ENCODE results near the gene SMYD3.
"Not testable (repeated sequence)": the region's sequence is repeated elsewhere in the genome, so short reads cannot be mapped to it uniquely, and the experiment has no call there.

The SMYD3 gene

DNA sequence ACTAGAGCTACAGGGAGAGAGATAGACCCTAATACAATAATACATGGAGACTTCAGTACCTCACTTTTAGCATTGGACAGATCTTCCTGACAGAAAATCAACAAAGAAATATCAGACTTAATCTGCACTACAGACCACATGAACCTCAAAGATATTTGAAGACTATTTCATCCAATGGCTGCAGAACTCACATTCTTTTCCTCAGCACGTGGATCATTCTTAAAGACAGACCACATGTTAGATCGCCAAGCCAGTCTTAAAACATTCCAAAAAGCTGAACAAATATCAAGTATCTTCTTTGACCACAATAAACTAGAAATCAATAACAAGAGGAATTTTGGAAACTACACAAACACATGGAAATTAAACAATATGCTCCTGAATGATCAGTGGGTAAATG, 776.3 kb downstream of the SMYD3 start:
- DNase-seq (ENCODE audit: low read depth, low spot score): no peak

DNA sequence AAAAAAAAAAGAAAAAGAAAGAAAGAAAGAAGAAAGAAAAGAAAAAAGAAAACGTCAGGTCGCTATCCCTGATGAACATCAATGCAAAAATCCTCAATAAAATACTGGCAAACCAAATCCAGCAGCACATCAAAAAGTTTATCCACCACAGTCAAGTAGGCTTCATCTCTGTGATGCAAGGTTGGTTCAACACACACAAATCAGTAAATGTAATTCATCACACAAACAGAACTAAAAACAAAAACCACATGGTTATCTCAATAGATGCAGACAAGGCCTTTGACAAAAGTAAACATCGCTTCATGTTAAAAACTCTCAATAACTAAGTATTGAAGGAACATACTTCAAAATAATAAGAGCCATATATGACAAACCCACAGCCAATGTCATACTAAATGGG, 779.0 kb downstream of the SMYD3 start:
- DNase-seq (ENCODE audit: low read depth, low spot score): not testable (repeated sequence)

DNA sequence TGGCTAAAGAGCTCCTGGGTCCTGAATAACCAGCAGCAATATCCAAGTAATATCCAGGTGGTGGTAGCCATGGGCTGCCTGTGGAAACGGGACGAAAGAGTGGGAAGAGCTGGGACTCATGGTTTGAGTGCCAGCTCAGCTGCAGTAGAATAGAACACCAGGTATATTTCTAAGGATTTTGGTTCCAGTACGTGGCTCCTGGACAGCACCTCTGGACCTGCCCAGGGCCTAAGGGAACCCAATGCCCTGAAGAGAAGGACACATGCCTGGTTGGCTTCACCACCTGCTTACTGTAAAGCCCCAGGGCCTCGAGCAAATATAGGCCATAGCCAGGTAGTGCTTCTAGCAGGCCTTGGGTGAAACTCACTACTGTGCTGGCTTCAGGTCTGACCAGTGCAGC, 785.6 kb downstream of the SMYD3 start:
- DNase-seq (ENCODE audit: low read depth, low spot score): no peak

DNA sequence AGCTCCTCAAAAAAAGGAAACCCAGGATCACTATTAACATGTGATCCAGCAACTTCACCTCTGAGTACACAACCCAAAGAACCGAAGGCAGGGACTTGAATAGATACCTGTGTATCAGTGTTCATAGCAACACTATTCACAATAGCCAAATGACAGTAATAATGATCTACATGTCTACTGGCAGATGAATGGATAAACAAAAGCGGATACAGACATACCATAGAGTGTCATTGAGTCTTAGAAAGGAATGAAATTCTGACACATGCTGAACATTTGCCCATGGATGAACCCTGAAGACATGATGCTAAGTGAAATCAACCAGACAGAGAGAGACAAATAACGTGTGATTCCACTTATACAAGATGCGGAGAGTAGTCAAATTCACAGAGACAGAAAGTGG, 788.1 kb downstream of the SMYD3 start:
- DNase-seq (ENCODE audit: low read depth, low spot score): no peak

DNA sequence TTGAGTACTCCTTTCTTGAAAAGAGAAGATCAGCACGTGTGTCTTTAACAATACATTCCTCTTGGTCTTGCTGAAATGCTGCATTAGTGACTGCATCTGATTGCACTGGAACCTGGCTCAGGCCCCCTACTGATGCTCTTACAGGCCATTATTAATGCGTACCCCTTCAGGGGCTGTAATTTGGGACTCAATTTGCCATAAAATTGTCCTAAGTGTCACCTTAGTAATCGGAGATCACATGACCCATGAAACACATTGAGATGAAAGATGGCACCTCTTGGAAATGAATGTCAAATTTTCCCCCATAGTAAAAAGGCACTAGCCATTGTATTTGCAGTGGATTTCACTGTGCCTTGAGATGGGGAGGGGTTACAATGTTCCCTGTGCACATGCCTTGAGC, 789.0 kb downstream of the SMYD3 start:
- DNase-seq (ENCODE audit: low read depth, low spot score): no peak

DNA sequence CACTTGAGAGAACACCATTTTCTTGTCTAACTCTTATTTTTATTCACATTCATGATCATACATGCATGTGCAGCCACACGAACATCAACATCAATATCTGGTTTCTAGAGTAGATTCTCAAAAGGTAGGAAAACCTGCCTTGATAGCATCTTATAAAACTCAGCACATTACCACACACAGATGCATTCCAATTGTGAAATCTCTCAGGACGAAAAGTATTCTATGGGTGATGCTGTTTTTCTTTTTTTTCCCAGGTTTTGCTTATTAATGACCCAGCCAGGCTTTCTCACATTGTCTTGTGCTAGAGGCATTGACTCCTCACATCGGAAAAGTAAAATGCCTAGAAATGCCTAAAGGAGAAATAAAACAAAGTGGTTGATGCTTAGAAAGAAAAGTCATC, 789.5 kb downstream of the SMYD3 start:
- DNase-seq (ENCODE audit: low read depth, low spot score): no peak

DNA sequence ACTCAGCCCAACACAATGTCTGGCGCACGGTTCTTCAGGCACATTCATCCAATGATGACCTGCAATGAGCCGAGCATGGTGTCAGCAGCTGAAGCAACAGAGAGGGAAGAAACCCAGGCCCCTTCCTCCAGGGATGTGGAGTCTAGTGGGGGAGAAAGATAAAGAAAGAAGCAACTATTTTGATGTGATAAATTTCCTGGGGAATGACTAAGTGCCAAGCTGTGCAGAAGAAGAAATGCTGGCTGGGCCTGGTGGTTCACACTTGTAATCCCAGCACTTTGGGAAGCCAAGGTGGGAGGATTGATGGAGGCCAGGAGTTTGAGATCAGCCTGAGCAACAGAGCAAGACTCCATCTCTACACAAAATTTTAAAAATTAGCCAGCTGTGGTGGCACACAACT, 790.5 kb downstream of the SMYD3 start:
- no peak for DNase-seq (ENCODE audit: low read depth, low spot score)

DNA sequence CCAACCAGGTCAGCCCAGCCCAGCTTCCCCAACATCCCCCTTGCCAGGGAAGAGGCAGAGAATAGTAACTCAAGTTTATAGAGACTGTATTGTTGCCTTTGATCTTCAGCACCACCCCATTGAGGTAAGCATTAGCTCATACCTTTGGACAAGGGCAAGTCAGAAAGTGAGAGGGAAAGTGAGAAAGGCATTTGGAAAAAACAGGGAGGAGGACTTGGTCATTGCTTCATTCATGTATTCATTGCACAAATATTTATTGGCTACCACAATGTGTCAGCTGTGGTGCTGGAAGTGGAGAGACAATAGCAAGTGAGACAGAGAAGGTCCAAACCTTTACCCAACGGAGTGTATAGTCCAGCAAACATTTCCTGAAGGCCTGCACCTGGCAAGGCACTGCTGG, 791.1 kb downstream of the SMYD3 start:
- DNase-seq (ENCODE audit: low read depth, low spot score): no peak

DNA sequence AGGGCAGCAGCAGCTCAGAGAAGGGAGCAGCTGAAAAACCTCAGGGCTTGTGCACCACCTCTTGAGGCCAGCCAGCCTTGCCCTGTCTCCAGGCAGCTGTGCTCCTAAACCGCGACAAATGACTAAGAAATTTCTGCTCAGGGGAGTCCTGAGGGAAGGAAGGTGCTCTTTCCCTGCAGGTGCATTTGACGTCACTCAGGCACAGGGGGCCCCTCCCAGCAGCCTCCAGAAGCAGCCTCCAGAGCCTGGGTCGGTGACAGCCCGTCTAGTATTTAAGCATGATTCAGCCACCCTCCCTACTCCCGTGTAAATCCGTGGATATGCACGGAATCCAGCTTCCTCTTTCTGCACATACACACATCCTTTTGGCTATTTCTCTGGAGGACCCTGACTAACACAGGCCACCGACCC, 791.8 kb downstream of the SMYD3 start:
- peak; percentile 12 for DNase-seq (ENCODE audit: low read depth, low spot score)

DNA sequence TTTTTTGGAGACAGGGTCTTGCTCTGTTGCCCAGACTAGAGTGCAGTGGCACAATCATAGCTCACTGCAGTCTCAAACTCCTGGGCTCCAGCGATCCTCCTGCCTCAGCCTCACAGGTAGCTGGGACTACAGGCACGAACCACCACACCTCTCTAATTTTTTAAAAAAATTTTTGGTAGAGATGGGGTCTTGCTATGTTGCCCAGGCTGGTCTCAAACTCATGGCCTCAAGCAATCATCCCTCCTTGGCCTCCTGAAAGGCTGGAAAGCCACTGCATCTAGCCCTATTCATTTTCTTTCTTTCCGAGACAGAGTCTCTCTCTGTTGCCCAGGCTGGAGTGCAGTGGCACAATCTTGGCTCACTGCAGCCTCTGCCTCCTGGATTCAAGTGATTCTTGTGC, 793.1 kb downstream of the SMYD3 start:
- not testable (repeated sequence) for DNase-seq (ENCODE audit: low read depth, low spot score)

DNA sequence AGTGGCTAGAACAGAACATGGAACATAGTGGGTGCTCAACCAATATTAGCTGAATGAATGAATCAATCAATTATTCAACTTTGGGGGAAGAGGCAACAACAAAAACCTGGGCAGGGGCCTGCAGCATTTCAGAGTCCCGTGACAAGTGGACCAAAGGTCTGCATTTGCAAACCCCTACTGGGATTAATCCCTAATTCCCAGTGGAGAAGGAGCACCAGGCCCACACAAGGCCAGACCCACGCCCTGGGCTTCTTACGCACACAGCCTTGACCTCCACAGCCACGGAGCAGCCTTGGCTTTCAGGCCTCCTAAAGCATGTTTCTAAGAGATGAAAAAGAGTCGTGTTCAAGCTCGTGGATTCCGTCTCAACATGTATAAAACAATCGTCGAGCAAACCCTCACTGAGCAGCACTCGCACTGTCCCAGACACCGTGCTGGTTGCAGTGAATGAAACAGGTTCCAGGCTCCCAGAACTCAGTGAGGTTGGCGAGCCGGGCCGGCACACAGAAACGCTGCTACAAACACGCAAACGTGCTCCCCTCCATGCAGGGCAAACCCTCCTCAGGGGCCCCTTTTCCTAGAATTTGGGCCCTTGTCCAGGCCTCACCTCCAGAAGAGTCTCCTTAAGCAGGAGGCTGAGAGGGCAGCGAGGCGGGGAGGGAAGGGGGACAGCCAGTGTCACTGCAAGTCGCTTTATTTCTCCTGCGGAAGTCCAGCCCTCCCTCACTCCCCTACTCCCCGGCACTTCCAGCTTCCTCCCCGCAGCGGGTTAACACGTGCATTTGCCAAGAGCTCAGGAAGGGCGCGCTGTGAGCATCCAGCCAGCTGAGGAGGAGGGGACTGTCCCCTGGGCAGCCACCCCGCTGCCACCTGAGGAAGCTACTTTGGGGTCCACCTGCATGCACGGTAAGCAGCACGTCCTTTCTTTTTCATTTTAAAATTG, 795.8 kb downstream of the SMYD3 start:
- DNase-seq (ENCODE audit: low read depth, low spot score): peak; percentile 23

DNA sequence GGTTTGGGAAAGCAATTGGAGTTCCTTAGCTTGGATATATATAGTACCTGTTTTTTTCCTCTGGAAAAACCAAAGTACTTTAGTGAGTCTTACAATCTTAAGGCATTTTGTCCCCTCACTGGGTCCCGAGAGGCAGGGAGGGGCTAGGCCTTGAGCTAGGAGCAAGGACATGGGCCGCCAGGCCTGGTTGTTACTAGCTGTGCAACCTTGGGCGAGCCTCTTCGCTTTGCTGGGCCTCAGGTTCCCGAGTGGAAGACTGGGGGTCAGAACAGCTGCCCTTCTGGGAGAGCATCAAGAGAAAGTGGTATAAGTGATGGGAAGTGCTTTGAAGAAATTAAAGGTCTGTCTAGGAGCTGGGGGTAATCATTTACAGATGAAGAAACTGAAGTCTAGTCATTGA, 799.1 kb downstream of the SMYD3 start:
- no peak for DNase-seq (ENCODE audit: low read depth, low spot score)

DNA sequence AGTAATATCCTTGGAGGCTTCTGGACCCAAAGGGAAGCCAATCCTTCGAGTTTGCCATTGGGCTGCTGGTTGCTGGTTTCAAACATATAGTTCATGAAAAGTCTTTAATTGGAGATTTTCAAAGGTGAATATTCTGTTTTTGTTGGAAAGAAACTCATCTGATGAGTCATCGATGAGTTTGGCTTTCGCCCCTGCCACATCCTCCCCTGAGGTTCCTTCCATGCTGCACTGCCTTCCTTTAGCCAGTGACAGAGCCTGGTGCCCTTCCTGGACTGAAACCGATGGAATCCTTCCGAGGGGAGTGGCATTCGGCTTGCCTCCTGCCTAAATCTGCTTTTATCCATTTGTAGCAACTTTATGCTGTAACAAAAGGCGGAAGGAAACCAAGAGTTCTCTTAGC, 802.3 kb downstream of the SMYD3 start:
- no peak for DNase-seq (ENCODE audit: low read depth, low spot score)

DNA sequence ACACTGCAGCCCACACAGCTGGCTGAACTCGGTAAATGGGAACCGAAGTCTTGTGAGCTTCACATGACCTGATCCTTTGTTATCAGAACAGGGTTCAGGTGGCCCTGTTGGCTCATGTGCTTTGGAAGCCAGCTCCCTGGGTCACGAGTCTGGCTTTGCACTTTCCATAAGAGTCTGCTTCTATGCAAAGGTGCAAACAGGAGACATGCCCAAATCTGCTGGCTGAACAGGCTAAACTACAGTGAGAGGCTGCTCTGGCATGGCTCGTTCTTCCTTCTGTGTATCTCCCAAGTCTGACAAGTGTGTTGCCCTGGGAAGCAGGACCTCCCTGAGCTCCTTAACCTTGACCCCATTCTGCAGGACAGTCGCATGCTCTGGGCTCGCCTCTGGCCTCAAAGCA, 802.7 kb downstream of the SMYD3 start:
- no peak for DNase-seq (ENCODE audit: low read depth, low spot score)

DNA sequence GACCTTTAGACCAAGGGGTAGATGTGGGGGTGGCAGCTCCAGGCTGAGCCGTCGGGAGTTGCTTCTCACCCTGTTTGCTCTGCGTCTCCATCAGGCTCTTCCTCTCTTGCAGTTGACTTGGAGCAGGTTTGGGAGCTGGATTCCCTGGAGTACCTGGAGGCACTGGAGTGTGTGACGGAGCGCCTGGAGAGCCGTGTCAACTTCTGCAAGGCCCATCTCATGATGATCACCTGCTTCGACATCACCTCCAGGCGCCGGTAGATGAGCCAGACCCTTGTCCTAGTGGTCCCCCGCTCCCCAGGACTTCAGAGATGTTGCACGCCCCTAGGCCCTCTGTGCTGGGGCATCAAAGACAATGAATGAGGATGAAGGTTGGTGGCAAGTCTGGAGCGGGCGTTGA, 804.7 kb downstream of the SMYD3 start:
- DNase-seq (ENCODE audit: low read depth, low spot score): no peak

DNA sequence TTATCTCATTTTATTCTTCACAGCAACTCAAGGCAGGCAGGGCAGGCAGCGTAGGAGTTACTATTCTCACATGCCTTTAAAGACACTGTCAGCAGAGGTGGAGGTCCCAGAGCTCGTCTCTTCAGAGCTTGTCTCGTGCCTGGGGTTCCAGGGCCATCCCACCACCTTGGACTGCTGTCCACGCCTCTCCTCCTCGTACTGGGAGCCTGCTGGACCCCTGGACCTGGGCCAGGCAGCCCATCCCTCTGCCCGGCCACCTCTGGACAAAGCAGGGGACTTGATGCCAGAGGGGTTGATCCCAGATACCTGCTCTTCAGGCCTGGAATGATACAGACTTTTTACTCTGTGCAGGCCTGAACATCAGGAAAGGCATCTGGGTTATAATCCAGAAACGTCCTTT, 805.4 kb downstream of the SMYD3 start:
- no peak for DNase-seq (ENCODE audit: low read depth, low spot score)

DNA sequence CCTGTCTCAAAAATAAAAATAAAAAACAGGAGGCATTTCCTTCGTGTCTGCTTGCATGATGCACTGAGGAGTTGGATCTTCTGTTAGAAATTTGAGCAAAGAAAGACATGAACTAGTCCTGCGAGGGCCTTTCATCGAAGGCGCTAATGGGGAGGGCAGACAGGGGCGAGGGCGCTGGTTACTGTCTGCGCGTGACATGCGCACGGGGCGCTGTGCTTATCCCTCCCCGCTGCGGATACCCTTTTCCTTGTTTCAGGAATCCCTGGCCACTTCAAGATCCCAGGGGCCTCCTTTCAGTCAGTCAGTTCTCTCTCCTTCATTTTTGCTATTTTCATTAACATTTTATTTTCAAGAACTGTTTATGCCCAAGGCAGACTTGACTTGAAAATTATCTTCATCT, 806.4 kb downstream of the SMYD3 start:
- no peak for DNase-seq (ENCODE audit: low read depth, low spot score)
